GM23338 (cell line): ENCODE results near the gene SLC25A3. TPM values are rescaled to one million over a fixed set of nuclear protein-coding genes. Genes with fewer than 3 reads are reported as not detected.

Experiments
- ATAC-seq: fragments of 200-7000 bp; cut with Tn5 transposase; 3 replicates; pipeline ENCODE4 v1.9.1; 2020
- DNase-seq: peaks from one replicate; pipeline ENCODE4 v3.0.0-alpha.2; 2015; ENCODE audit warnings: low spot score
- H2AFZ ChIP-seq: fragments of 200-600 bp; sonication (generic); 2 replicates; pipeline ENCODE4 v1.8.0; 2016; ENCODE audit warnings: antibody characterized with exemption, mild to moderate bottlenecking, moderate library complexity
- H3F3A ChIP-seq: fragments of 200-600 bp; sonication (generic); replicated peaks from 2 replicates; pipeline ENCODE4 v1.8.0; 2017; ENCODE audit warnings: antibody characterized with exemption, mixed run types, low read depth
- H3K27ac ChIP-seq: fragments of 200-600 bp; sonication (generic); 2 replicates; pipeline ENCODE4 v1.6.1; 2016; ENCODE audit warnings: low read depth
- H3K27me3 ChIP-seq: fragments of 200-600 bp; sonication (generic); 2 replicates; pipeline ENCODE4 v1.8.0; 2016; ENCODE audit warnings: mild to moderate bottlenecking, mixed run types, moderate library complexity; ENCODE audit not compliant: insufficient read depth
- H3K36me3 ChIP-seq: fragments of 200-600 bp; sonication (generic); 2 replicates; pipeline ENCODE4 v1.8.0; 2016; ENCODE audit warnings: mild to moderate bottlenecking; ENCODE audit not compliant: insufficient read depth
- H3K4me1 ChIP-seq: fragments of 200-600 bp; sonication (generic); 2 replicates; pipeline ENCODE4 v1.8.0; 2016; ENCODE audit warnings: mild to moderate bottlenecking, moderate library complexity; ENCODE audit not compliant: insufficient read depth
- H3K4me2 ChIP-seq: fragments of 200-600 bp; sonication (generic); 2 replicates; pipeline ENCODE4 v1.7.1; 2017; ENCODE audit warnings: mixed run types
- H3K4me3 ChIP-seq: fragments of 200-600 bp; sonication (generic); 2 replicates; pipeline ENCODE4 v1.6.1; 2016; ENCODE audit warnings: mixed run types
- H3K79me2 ChIP-seq: fragments of 200-600 bp; sonication (generic); replicated peaks from 2 replicates; pipeline ENCODE4 v1.8.0; 2017; ENCODE audit warnings: mild to moderate bottlenecking; ENCODE audit not compliant: insufficient read depth
- H3K9me2 ChIP-seq: fragments of 200-600 bp; sonication (generic); 2 replicates; pipeline ENCODE4 v1.8.0; 2017; ENCODE audit not compliant: insufficient read depth
- H4K20me1 ChIP-seq: fragments of 200-600 bp; sonication (generic); replicated peaks from 2 replicates; pipeline ENCODE4 v1.8.0; 2017; ENCODE audit warnings: mild to moderate bottlenecking; ENCODE audit not compliant: insufficient read depth
- H3K27ac Mint-ChIP-seq: 2 replicates; pipeline ENCODE4 v1.8.0; 2020; ENCODE audit warnings: inconsistent platforms, mild to moderate bottlenecking, moderate library complexity, mixed read lengths
- H3K27me3 Mint-ChIP-seq: 3 replicates; pipeline ENCODE4 v1.8.0; 2022; ENCODE audit warnings: low read depth, mild to moderate bottlenecking, moderate library complexity, mixed read lengths, inconsistent platforms; ENCODE audit not compliant: insufficient read depth, poor library complexity
- H3K36me3 Mint-ChIP-seq: 3 replicates; pipeline ENCODE4 v1.8.0; 2021; ENCODE audit warnings: low read depth, mild to moderate bottlenecking, inconsistent platforms, moderate library complexity, mixed read lengths
- H3K4me1 Mint-ChIP-seq: 3 replicates; pipeline ENCODE4 v1.8.0; 2020; ENCODE audit warnings: mild to moderate bottlenecking, inconsistent platforms, mixed read lengths
- H3K4me3 Mint-ChIP-seq: 3 replicates; pipeline ENCODE4 v1.8.0; 2021; ENCODE audit warnings: moderate library complexity, mild to moderate bottlenecking, inconsistent platforms, mixed read lengths
- H3K9me3 Mint-ChIP-seq: 3 replicates; pipeline ENCODE4 v1.8.0; 2020; ENCODE audit warnings: moderate library complexity, mild to moderate bottlenecking, inconsistent platforms, mixed read lengths
- CREB1 ChIP-seq: fragments of 250-450 bp; sonication (Bioruptor Pico); IDR thresholded peaks from 2 replicates; pipeline ENCODE4 v1.5.0; 2020; ENCODE audit warnings: low read depth, mild to moderate bottlenecking, moderate library complexity
- EZH2 ChIP-seq: fragments of 200-600 bp; sonication (generic); IDR thresholded peaks from one replicate; pipeline ENCODE4 v1.8.0; 2017; ENCODE audit warnings: antibody characterized with exemption, mild to moderate bottlenecking, low read depth; ENCODE audit not compliant: unreplicated experiment
- JUNB ChIP-seq: IDR thresholded peaks from one replicate; pipeline ENCODE4 v1.6.1; 2016; ENCODE audit warnings: antibody characterized with exemption; ENCODE audit not compliant: unreplicated experiment
- NANOG ChIP-seq: IDR thresholded peaks from 2 replicates; pipeline ENCODE4 v1.6.1; 2016; ENCODE audit warnings: antibody characterized with exemption, borderline replicate concordance
- POLR2AphosphoS5 ChIP-seq: IDR thresholded peaks from 2 replicates; pipeline ENCODE4 v1.6.1; 2016; ENCODE audit warnings: antibody characterized with exemption, low read depth
- STAT1 ChIP-seq: IDR thresholded peaks from one replicate; pipeline ENCODE4 v1.6.1; 2016; ENCODE audit warnings: antibody characterized with exemption; ENCODE audit not compliant: unreplicated experiment
- ZNF114 ChIP-seq: fragments of 250-450 bp; sonication (Bioruptor Pico); IDR thresholded peaks from 2 replicates; pipeline ENCODE4 v1.5.0; 2020; ENCODE audit warnings: mild to moderate bottlenecking, moderate library complexity
- ZNF331 ChIP-seq: fragments of 250-450 bp; sonication (Bioruptor Pico); IDR thresholded peaks from 2 replicates; pipeline ENCODE4 v1.5.0; 2020; ENCODE audit warnings: low read depth, mild to moderate bottlenecking, moderate library complexity
- polyA plus RNA-seq: library from polyadenylated mRNA; unstranded; fragments of >200 nt; fragmentation: Nextera tagmentation; extraction: Ambion mirVana; gene quantifications from 2 replicates; pipeline ENCODE4 v1.2.1, GENCODE V29; 2016
- total RNA-seq: library from RNA; depleted of rRNA; stranded (reverse); fragments of >200 nt; shearing (Covaris generic); gene quantifications from 2 replicates; pipeline ENCODE4 v1.2.3, GENCODE V29; 2014
- TF ChIP-seq, protein P1 (sequence below): IDR thresholded peaks from one replicate; pipeline ENCODE4 v1.6.1; 2018; ENCODE audit warnings: antibody characterized with exemption; ENCODE audit not compliant: unreplicated experiment
- TF ChIP-seq, protein P2 (sequence below), 2 experiments: fragments of 200-600 bp in 1 of 2; sonication (generic) in 1 of 2; conservative IDR thresholded peaks; 2 replicates each; pipeline versions ENCODE4 v1.5.1 to v1.6.1; 2016 to 2017; ENCODE audit warnings: antibody characterized with exemption in 2 of 2, low read depth in 2 of 2, mild to moderate bottlenecking in 2 of 2, moderate library complexity in 1 of 2

Gene SLC25A3
- total and polyA plus RNA-seq, 2 experiments from 2014 or later, result 676 to 703 TPM

DNA sequence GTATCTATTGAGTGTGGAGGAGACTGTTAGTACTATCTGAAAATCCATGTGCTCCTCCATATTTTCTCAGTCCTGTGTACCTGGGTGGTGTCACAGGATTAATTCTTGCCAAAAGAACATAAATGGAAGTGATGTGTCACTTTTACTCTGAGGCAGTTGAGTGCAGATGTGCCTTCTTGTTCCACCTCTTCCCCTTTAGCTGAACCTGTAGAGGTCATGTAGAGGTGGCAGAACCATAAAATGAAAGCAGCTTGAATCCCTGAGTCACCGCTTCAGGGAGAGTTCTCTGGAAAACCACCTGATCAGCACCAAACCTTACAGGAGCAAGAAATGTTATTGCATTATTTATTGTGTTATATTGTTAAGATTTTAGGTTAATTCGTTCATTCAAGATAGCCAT, 14.7 kb upstream of the SLC25A3 start (continued):
- TF ChIP-seq, protein P1, sequence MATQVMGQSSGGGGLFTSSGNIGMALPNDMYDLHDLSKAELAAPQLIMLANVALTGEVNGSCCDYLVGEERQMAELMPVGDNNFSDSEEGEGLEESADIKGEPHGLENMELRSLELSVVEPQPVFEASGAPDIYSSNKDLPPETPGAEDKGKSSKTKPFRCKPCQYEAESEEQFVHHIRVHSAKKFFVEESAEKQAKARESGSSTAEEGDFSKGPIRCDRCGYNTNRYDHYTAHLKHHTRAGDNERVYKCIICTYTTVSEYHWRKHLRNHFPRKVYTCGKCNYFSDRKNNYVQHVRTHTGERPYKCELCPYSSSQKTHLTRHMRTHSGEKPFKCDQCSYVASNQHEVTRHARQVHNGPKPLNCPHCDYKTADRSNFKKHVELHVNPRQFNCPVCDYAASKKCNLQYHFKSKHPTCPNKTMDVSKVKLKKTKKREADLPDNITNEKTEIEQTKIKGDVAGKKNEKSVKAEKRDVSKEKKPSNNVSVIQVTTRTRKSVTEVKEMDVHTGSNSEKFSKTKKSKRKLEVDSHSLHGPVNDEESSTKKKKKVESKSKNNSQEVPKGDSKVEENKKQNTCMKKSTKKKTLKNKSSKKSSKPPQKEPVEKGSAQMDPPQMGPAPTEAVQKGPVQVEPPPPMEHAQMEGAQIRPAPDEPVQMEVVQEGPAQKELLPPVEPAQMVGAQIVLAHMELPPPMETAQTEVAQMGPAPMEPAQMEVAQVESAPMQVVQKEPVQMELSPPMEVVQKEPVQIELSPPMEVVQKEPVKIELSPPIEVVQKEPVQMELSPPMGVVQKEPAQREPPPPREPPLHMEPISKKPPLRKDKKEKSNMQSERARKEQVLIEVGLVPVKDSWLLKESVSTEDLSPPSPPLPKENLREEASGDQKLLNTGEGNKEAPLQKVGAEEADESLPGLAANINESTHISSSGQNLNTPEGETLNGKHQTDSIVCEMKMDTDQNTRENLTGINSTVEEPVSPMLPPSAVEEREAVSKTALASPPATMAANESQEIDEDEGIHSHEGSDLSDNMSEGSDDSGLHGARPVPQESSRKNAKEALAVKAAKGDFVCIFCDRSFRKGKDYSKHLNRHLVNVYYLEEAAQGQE, result no peak

DNA sequence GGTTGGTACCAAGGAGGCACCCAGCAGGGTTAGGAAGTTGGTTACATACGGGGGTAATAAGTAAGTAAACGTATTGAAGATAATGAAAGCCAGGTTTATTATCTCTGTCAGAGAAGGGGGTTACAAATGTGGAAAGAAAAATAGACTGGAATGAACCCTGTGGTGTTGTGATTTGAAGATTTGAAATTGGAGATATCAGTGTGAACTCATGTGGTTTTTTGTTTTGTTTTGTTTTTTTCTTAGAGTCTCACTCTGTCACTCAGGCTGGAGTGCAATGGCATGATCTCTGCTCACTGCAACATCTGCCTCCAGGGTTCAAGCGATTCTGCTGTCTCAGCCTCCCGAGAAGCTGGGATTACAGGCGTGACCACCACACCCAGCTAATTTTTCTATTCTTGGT, 14.1 kb upstream of the SLC25A3 start:
- Histone ChIP-seq H3F3A (no peaks in the 10 kb centered on the region), H2AFZ (no peak overlapping the region), H3K36me3 (no peaks in the 10 kb centered on the region), H4K20me1 (no peaks in the 10 kb centered on the region; the same call in 1 of the 2 replicates), H3K4me3 (no peak overlapping the region), H3K9me2 (no peaks in the 10 kb centered on the region), H3K4me2 (no peak overlapping the region), H3K27me3 (no peaks in the 10 kb centered on the region), H3K27ac (no peak overlapping the region), H3K79me2 (no peaks in the 10 kb centered on the region), H3K4me1 (no peaks in the 10 kb centered on the region)
- DNase-seq, result no peak
- no peaks in the 10 kb centered on the region for H3K27me3 Mint-ChIP-seq
- no peak for TF ChIP-seq CREB1 (CRISPR knock-in tag)
- no peak overlapping the region for H3K27ac Mint-ChIP-seq
- no peak overlapping the region for H3K4me3 Mint-ChIP-seq
- ATAC-seq, result no peak
- no peaks in the 10 kb centered on the region for H3K9me3 Mint-ChIP-seq
- H3K4me1 Mint-ChIP-seq, result no peaks in the 10 kb centered on the region
- H3K36me3 Mint-ChIP-seq, result no peaks in the 10 kb centered on the region

DNA sequence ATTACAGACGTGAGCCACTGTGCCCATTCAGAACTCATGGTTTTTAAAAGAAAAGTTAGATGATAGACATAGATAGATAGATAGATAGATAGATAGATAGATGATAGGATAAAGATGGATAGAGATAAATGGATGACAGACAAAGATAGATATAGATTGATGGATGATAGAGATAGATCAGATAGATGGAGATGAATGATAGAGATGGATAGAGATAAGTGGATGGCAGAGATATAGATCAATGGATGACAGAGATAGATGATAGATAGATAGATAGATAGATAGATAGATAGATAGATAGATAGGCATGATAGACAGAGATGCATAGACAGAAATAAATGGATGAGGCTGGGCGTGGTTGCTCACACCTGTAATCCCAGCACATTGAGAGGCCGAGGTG, 13.7 kb upstream of the SLC25A3 start:
- ATAC-seq, result no peak
- TF ChIP-seq JUNB (no peak), ZNF114 (CRISPR knock-in tag) (no peak), POLR2AphosphoS5 (no peak), EZH2 (no peak), ZNF331 (CRISPR knock-in tag) (no peak), CREB1 (CRISPR knock-in tag) (no peak), NANOG (no peak), STAT1 (no peak)
- TF ChIP-seq, protein P2, sequence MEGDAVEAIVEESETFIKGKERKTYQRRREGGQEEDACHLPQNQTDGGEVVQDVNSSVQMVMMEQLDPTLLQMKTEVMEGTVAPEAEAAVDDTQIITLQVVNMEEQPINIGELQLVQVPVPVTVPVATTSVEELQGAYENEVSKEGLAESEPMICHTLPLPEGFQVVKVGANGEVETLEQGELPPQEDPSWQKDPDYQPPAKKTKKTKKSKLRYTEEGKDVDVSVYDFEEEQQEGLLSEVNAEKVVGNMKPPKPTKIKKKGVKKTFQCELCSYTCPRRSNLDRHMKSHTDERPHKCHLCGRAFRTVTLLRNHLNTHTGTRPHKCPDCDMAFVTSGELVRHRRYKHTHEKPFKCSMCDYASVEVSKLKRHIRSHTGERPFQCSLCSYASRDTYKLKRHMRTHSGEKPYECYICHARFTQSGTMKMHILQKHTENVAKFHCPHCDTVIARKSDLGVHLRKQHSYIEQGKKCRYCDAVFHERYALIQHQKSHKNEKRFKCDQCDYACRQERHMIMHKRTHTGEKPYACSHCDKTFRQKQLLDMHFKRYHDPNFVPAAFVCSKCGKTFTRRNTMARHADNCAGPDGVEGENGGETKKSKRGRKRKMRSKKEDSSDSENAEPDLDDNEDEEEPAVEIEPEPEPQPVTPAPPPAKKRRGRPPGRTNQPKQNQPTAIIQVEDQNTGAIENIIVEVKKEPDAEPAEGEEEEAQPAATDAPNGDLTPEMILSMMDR (conservative IDR thresholded peaks at IDR 0.05; ENCODE audit: low read depth in 2 of 2), result no peak
- TF ChIP-seq, protein P1, result no peak

More for the DNA sequence above, 13.7 kb upstream of the SLC25A3 start:
- Mint-ChIP-seq H3K36me3 (no peaks in the 10 kb centered on the region), H3K4me1 (no peaks in the 10 kb centered on the region), H3K27ac (no peak overlapping the region), H3K27me3 (no peaks in the 10 kb centered on the region), H3K4me3 (no peak overlapping the region), H3K9me3 (no peaks in the 10 kb centered on the region)
- Histone ChIP-seq H3K9me2 (no peaks in the 10 kb centered on the region), H2AFZ (no peak overlapping the region), H3K4me3 (no peak overlapping the region), H3F3A (no peaks in the 10 kb centered on the region), H3K79me2 (no peaks in the 10 kb centered on the region), H3K4me2 (no peak overlapping the region), H4K20me1 (no peaks in the 10 kb centered on the region; the same call in 1 of the 2 replicates), H3K27ac (no peak overlapping the region), H3K27me3 (no peaks in the 10 kb centered on the region), H3K4me1 (no peaks in the 10 kb centered on the region), H3K36me3 (no peaks in the 10 kb centered on the region)
- DNase-seq, result no peak
